Gastroesophageal sphincter (tissue), 4 donors: Measurements from ENCODE around the gene PIAS1. TPM values are rescaled to one million over a fixed set of nuclear protein-coding genes. Genes with fewer than 3 reads are reported as not detected.

Source experiments
- ATAC-seq: fragments of 150-250 bp; one replicate; pipeline ENCODE4 v1.9.1; 2016; ENCODE audit warnings: mild to moderate bottlenecking, moderate library complexity
- H3K27ac ChIP-seq, 4 donors: fragments of 200-600 bp; sonication (generic) in 3 of 4; 1 replicate in 3 of 4; 2 replicates in 1 of 4; pipeline ENCODE4 v1.5.1; 2016 to 2019
- H3K27me3 ChIP-seq: fragments of 200-600 bp; sonication (generic); one replicate; pipeline ENCODE4 v1.5.1; 2019
- H3K36me3 ChIP-seq, 2 donors: fragments of 200-600 bp; sonication (generic); one replicate each; pipeline ENCODE4 v1.5.1; 2019; ENCODE audit warnings: control low read depth in 1 of 2
- H3K4me1 ChIP-seq, 3 donors: fragments of 200-600 bp; sonication (generic); 1 replicate in 2 of 3; 2 replicates in 1 of 3; pipeline ENCODE4 v1.5.1; 2016 to 2019; ENCODE audit warnings: control low read depth in 2 of 3
- H3K4me3 ChIP-seq, 2 donors: fragments of 200-600 bp; sonication (generic); one replicate each; pipeline ENCODE4 v1.5.1; 2019; ENCODE audit warnings: mild to moderate bottlenecking in 1 of 2, moderate library complexity in 1 of 2
- H3K9me3 ChIP-seq, 3 donors: fragments of 200-600 bp; sonication (generic); one replicate each; pipeline ENCODE4 v1.5.1; 2017 to 2019; ENCODE audit warnings: control low read depth in 2 of 3
- CTCF ChIP-seq, 4 experiments: fragments of 200-600 bp in 2 of 4; fragments of 450-650 bp in 2 of 4; sonication (generic) in 1 of 4; IDR thresholded peaks; one replicate each; pipeline ENCODE4 v1.5.1; 2017 to 2019; ENCODE audit warnings: antibody characterized with exemption in 4 of 4, mild to moderate bottlenecking in 2 of 4, moderate library complexity in 2 of 4
- EP300 ChIP-seq: sonication (generic); formaldehyde crosslinking; IDR thresholded peaks from one replicate; pipeline ENCODE4 v1.6.1; 2017; ENCODE audit warnings: antibody characterized with exemption, mild to moderate bottlenecking
- POLR2A ChIP-seq, 2 donors: fragments of 450-650 bp; IDR thresholded peaks; one replicate each; pipeline ENCODE4 v1.6.1; 2017; ENCODE audit warnings: antibody characterized with exemption in 2 of 2, mild to moderate bottlenecking in 2 of 2, moderate library complexity in 1 of 2
- POLR2AphosphoS5 ChIP-seq: sonication (generic); formaldehyde crosslinking; IDR thresholded peaks from one replicate; pipeline ENCODE4 v1.6.1; 2017; ENCODE audit warnings: antibody characterized with exemption
- WGBS, 2 donors: methylation state at CpG; one replicate each; pipeline ENCODE4 v1.1.5; 2018; ENCODE audit warnings: low coverage in 1 of 2; 5-methylcytosine and 5-hydroxymethylcytosine counted together
- total RNA-seq, 4 donors: library from RNA; depleted of rRNA; stranded (reverse); fragments of >200 nt; gene quantifications; one replicate each; pipeline ENCODE4 v1.1.0, GENCODE V29; 2016

The PIAS1 gene
- total RNA-seq, 4 donors from 2014 or later: 26.6 to 101 (median 48.9) TPM

GRCh38 chr15:68107142-68107541 lies 53.0 kb downstream of the PIAS1 start:
- H3K4me1 ChIP-seq: peaks cover 0 to 42% (median 8%) of the 10 kb centered on the region in 3 donors
- no peak for ATAC-seq
- peaks cover 0 to 15% of the 10 kb centered on the region in 2 donors for H3K36me3 ChIP-seq
- TF ChIP-seq POLR2AphosphoS5: no peak
- TF ChIP-seq EP300: no peak
- no peak for TF ChIP-seq POLR2A (IDR thresholded peaks at IDR 0.05)
- no peak for TF ChIP-seq CTCF (IDR thresholded peaks at IDR 0.05)
- no peaks in the 10 kb centered on the region for H3K9me3 ChIP-seq
- H3K4me3 ChIP-seq: no peak overlapping the region
- H3K27me3 ChIP-seq: no peaks in the 10 kb centered on the region
- H3K27ac ChIP-seq: no peak overlapping the region

GRCh38 chr15:68112706-68113105 lies 58.6 kb downstream of the PIAS1 start:
- TF ChIP-seq POLR2AphosphoS5 (no peak), CTCF (IDR thresholded peaks at IDR 0.05) (no peak), EP300 (no peak), POLR2A (IDR thresholded peaks at IDR 0.05) (no peak)
- peaks cover 8 to 55% (median 20%) of the 10 kb centered on the region in 3 donors for H3K4me1 ChIP-seq
- no peak for ATAC-seq

GRCh38 chr15:68113273-68113672 lies 59.2 kb downstream of the PIAS1 start:
- H3K9me3 ChIP-seq: no peaks in the 10 kb centered on the region
- TF ChIP-seq CTCF (IDR thresholded peaks at IDR 0.05) (no peak), POLR2A (IDR thresholded peaks at IDR 0.05) (no peak), POLR2AphosphoS5 (no peak), EP300 (no peak)
- no peaks in the 10 kb centered on the region for H3K36me3 ChIP-seq
- H3K27ac ChIP-seq: peak overlapping the region in 1 of 4 donors; percentile 59
- H3K4me1 ChIP-seq: peaks cover 8 to 51% (median 20%) of the 10 kb centered on the region in 3 donors
- ATAC-seq: no peak
- no peak overlapping the region for H3K4me3 ChIP-seq
- H3K27me3 ChIP-seq: no peaks in the 10 kb centered on the region

More at GRCh38 chr15:68112706-68113105, 58.6 kb downstream of the PIAS1 start:
- Histone ChIP-seq H3K9me3 (no peaks in the 10 kb centered on the region), H3K27me3 (no peaks in the 10 kb centered on the region), H3K4me3 (no peak overlapping the region), H3K36me3 (no peaks in the 10 kb centered on the region), H3K27ac (no peak overlapping the region)
- 48 to 50% methylated on average over 3 of the region's 3 CpGs for WGBS, 2 donors

GRCh38 chr15:68113751-68114150 lies 59.6 kb downstream of the PIAS1 start:
- 0 to 10% methylated on average over 1 of the region's 1 CpG for WGBS, 2 donors
- no peak for ATAC-seq

More at GRCh38 chr15:68113751-68114150, 59.6 kb downstream of the PIAS1 start:
- no peaks in the 10 kb centered on the region for H3K27me3 ChIP-seq
- no peaks in the 10 kb centered on the region for H3K9me3 ChIP-seq
- peaks cover 8 to 48% (median 20%) of the 10 kb centered on the region in 3 donors for H3K4me1 ChIP-seq
- H3K27ac ChIP-seq: peak overlapping the region in 1 of 4 donors; percentile 59
- H3K36me3 ChIP-seq: no peaks in the 10 kb centered on the region
- TF ChIP-seq POLR2A (IDR thresholded peaks at IDR 0.05) (no peak), CTCF (IDR thresholded peaks at IDR 0.05) (no peak), EP300 (no peak), POLR2AphosphoS5 (no peak)
- H3K4me3 ChIP-seq: peak overlapping the region in 1 of 2 donors; percentile 30
